B cell (primary cell): ENCODE measurements around the gene KLHL22. TPM values are rescaled to one million over a fixed set of nuclear protein-coding genes. Genes with fewer than 3 reads are reported as not detected.

Source experiments
- ATAC-seq: fragments of 200-7000 bp; cut with Tn5 transposase; one replicate; pipeline ENCODE4 v1.10.0; 2021; ENCODE audit warnings: low read depth, mild to moderate bottlenecking, moderate number of reproducible peaks, moderate library complexity
- CTCF ChIA-PET: fragments of 350-600 bp; sonication (Branson Sonifier 250); formaldehyde crosslinking; loops from one replicate; lab custom pipeline; 2021; ENCODE audit warnings: antibody characterized with exemption, inconsistent platforms; lab: Charles Lee
- POLR2A ChIA-PET: fragments of 350-600 bp; sonication (Branson Sonifier 250); formaldehyde crosslinking; loops from one replicate; lab custom pipeline; 2021; ENCODE audit warnings: antibody characterized with exemption; lab: Charles Lee
- DNase-seq: peaks from one replicate; pipeline ENCODE4 v3.0.0; 2013
- H2AFZ ChIP-seq: 2 replicates; pipeline ENCODE4 v1.6.1; 2012; ENCODE audit warnings: mild to moderate bottlenecking, low read depth, low read length; ENCODE audit not compliant: insufficient read depth, poor library complexity, severe bottlenecking
- H3K27ac ChIP-seq, 2 donors: 1 replicate in 1 of 2; 2 replicates in 1 of 2; pipeline ENCODE4 v1.5.1; 2012 to 2013; ENCODE audit warnings: low read length in 2 of 2, mild to moderate bottlenecking in 2 of 2, moderate library complexity in 1 of 2
- H3K27me3 ChIP-seq, 4 experiments: fragments of 200-600 bp in 1 of 4; sonication (generic) in 1 of 4; replicated peaks in 1 of 4; 1 replicate in 2 of 4; 2 replicates in 2 of 4; pipeline versions ENCODE4 v1.6.1 to v1.7.0; 2013 to 2016; ENCODE audit warnings: low read length in 3 of 4, mild to moderate bottlenecking in 2 of 4, mixed read lengths in 1 of 4, moderate library complexity in 1 of 4; ENCODE audit not compliant: insufficient read depth in 4 of 4, control insufficient read depth in 3 of 4; ENCODE audit errors: control extremely low read depth in 1 of 4
- H3K36me3 ChIP-seq, 2 experiments: replicated peaks in 1 of 2; 1 replicate in 1 of 2; 2 replicates in 1 of 2; pipeline versions ENCODE4 v1.6.1 to v1.7.1; 2013; ENCODE audit warnings: low read length in 1 of 2; ENCODE audit not compliant: insufficient read depth in 2 of 2, control insufficient read depth in 1 of 2; ENCODE audit errors: control extremely low read depth in 1 of 2, extremely low read depth in 1 of 2
- H3K4me1 ChIP-seq, 2 donors: fragments of 200-600 bp in 1 of 2; sonication (generic) in 1 of 2; 1 replicate in 1 of 2; 2 replicates in 1 of 2; pipeline versions ENCODE4 v1.5.1 to v1.6.1; 2013 to 2017; ENCODE audit warnings: low read length in 2 of 2; ENCODE audit not compliant: control insufficient read depth in 2 of 2, insufficient read depth in 2 of 2
- H3K4me2 ChIP-seq: replicated peaks from 2 replicates; pipeline ENCODE3; 2012; ENCODE audit warnings: mild to moderate bottlenecking, low read depth, low read length; ENCODE audit not compliant: poor library complexity, severe bottlenecking
- H3K4me3 ChIP-seq, 5 experiments: fragments of 200-600 bp in 1 of 5; sonication (generic) in 1 of 5; 1 replicate in 3 of 5; 2 replicates in 2 of 5; pipeline versions ENCODE4 v1.5.1 to v1.7.0; 2011 to 2016; ENCODE audit warnings: low read length in 4 of 5, mild to moderate bottlenecking in 4 of 5, low read depth in 2 of 5, control low read depth in 1 of 5, moderate library complexity in 1 of 5; ENCODE audit not compliant: insufficient read depth in 1 of 5; ENCODE audit errors: control extremely low read depth in 1 of 5, extremely low read depth in 1 of 5
- H3K79me2 ChIP-seq: fragments of 200-600 bp; sonication (generic); one replicate; pipeline ENCODE4 v1.6.0; 2016; ENCODE audit warnings: low read length; ENCODE audit not compliant: control insufficient read depth, insufficient read depth
- H3K9ac ChIP-seq: fragments of 200-600 bp; sonication (generic); 2 replicates; pipeline ENCODE4 v1.6.1; 2017; ENCODE audit warnings: mild to moderate bottlenecking, low read length, moderate library complexity
- H3K9me3 ChIP-seq, 3 donors: one replicate each; pipeline versions ENCODE4 v1.6.1 to v1.7.1; 2013; ENCODE audit warnings: low read length in 2 of 3; ENCODE audit not compliant: control insufficient read depth in 2 of 3, insufficient read depth in 1 of 3; ENCODE audit errors: control extremely low read depth in 1 of 3
- H4K20me1 ChIP-seq: 2 replicates; pipeline ENCODE4 v1.6.0; 2012; ENCODE audit warnings: mild to moderate bottlenecking, low read length; ENCODE audit not compliant: insufficient read depth, control insufficient read depth, poor library complexity, severe bottlenecking
- H3K27ac Mint-ChIP-seq: one replicate; pipeline ENCODE4 v1.8.0; 2021; ENCODE audit warnings: mixed read lengths
- H3K27me3 Mint-ChIP-seq: one replicate; pipeline ENCODE4 v1.8.0; 2021; ENCODE audit warnings: mixed read lengths
- H3K4me1 Mint-ChIP-seq: one replicate; pipeline ENCODE4 v1.8.0; 2021; ENCODE audit warnings: mixed read lengths
- H3K4me3 Mint-ChIP-seq: one replicate; pipeline ENCODE4 v1.8.0; 2021; ENCODE audit warnings: mixed read lengths
- H3K9me3 Mint-ChIP-seq: one replicate; pipeline ENCODE4 v1.8.0; 2022; ENCODE audit warnings: mixed read lengths; ENCODE audit not compliant: insufficient read depth
- EZH2 ChIP-seq: IDR thresholded peaks from 2 replicates; pipeline ENCODE4 v1.6.1; 2012; ENCODE audit warnings: borderline replicate concordance, low read depth, mild to moderate bottlenecking, moderate library complexity, low read length; ENCODE audit not compliant: insufficient read depth, poor library complexity, severe bottlenecking
- WGBS: methylation state at CpG from one replicate; pipeline ENCODE4 v1.1.5; 2013; ENCODE audit warnings: missing lambda C conversion rate; ENCODE audit not compliant: insufficient coverage; 5-methylcytosine and 5-hydroxymethylcytosine counted together
- intact Hi-C: fragments of 100-400 bp; cut with micrococcal nuclease; formaldehyde crosslinking; loops from one replicate; pipeline ENCODE4 v1.10.0; 2022
- polyA plus RNA-seq: library from polyadenylated mRNA; depleted of rRNA; stranded (reverse); fragments of >200 nt; gene quantifications from 2 replicates; pipeline ENCODE4 v1.2.3, GENCODE V29; 2012
- total RNA-seq, 2 donors: library from RNA; stranded (reverse); fragments of 120-200 nt in 1 of 2; gene quantifications; 1 replicate in 1 of 2; 2 replicates in 1 of 2; pipeline versions ENCODE4 v1.2.3 to v1.2.4, GENCODE V29; 2013 to 2022
- TF ChIP-seq, protein P1 (sequence below): fragments of 200-600 bp; IDR thresholded peaks from one replicate; pipeline ENCODE4 v1.8.0; 2022; ENCODE audit warnings: antibody characterized with exemption, mild to moderate bottlenecking

KLHL22 gene
- total and polyA plus RNA-seq, 2 donors (not counting 1 experiment from before 2014, with no cell fraction given), result 37.0 to 45.6 TPM

- ATAC-seq (peak; percentile 15), DNase-seq (no peak)
- Mint-ChIP-seq H3K4me1 (peaks cover 28% of the 10 kb centered on the region), H3K27me3 (peaks cover 48% of the 10 kb centered on the region), H3K27ac (no peak overlapping the region), H3K4me3 (peak overlapping the region; percentile 85), H3K9me3 (no peaks in the 10 kb centered on the region)
- ChIA-PET CTCF (interaction anchor here (1.2 kb wide), 1 partner anchor 27 kb away, joined by 3 read pairs; no protein-coding TSS in a partner anchor), POLR2A (no interaction called here)
- peak overlapping the region; percentile 53 for H3K9ac ChIP-seq
- peak overlapping the region; percentile 87 for H3K4me2 ChIP-seq
- intact Hi-C loops, result no loop called here
- TF ChIP-seq EZH2, result no peak
- TF ChIP-seq, protein P1, sequence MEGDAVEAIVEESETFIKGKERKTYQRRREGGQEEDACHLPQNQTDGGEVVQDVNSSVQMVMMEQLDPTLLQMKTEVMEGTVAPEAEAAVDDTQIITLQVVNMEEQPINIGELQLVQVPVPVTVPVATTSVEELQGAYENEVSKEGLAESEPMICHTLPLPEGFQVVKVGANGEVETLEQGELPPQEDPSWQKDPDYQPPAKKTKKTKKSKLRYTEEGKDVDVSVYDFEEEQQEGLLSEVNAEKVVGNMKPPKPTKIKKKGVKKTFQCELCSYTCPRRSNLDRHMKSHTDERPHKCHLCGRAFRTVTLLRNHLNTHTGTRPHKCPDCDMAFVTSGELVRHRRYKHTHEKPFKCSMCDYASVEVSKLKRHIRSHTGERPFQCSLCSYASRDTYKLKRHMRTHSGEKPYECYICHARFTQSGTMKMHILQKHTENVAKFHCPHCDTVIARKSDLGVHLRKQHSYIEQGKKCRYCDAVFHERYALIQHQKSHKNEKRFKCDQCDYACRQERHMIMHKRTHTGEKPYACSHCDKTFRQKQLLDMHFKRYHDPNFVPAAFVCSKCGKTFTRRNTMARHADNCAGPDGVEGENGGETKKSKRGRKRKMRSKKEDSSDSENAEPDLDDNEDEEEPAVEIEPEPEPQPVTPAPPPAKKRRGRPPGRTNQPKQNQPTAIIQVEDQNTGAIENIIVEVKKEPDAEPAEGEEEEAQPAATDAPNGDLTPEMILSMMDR, result no peak
- peak overlapping the region; percentile 42 for H2AFZ ChIP-seq
- peaks cover 26 to 37% of the 10 kb centered on the region in 2 donors for H3K4me1 ChIP-seq
- peaks cover 0 to 73% (median 33%) of the 10 kb centered on the region in 4 experiments for H3K27me3 ChIP-seq
- H3K79me2 ChIP-seq, result no peaks in the 10 kb centered on the region
- H4K20me1 ChIP-seq, result peaks cover 19% of the 10 kb centered on the region
- peaks cover 0 to 26% (median 0%) of the 10 kb centered on the region in 3 donors for H3K9me3 ChIP-seq
- WGBS, result 2% methylated on average over 55 of the region's 56 CpGs
- H3K4me3 ChIP-seq, result peak overlapping the region in 3 of 5 experiments; percentile 36 to 41 (median 40)
- H3K27ac ChIP-seq, result no peak overlapping the region
- H3K36me3 ChIP-seq, result no peaks in the 10 kb centered on the region
Observed at GRCh38 chr22:20436307-20436767, 59.3 kb downstream of the KLHL22 start.
